PC-9 (cell line): ENCODE results near the gene PRCP.

ENCODE experiments used
- EZH2 ChIP-seq: fragments of 200-600 bp; sonication (generic); IDR thresholded peaks from 2 replicates; pipeline ENCODE4 v1.8.0; 2017; ENCODE audit warnings: antibody characterized with exemption, low read depth
- TF ChIP-seq, protein P1 (sequence below): fragments of 200-600 bp; sonication (generic); conservative IDR thresholded peaks from 2 replicates; pipeline ENCODE4 v1.6.1; 2017; ENCODE audit warnings: mixed run types, antibody characterized with exemption, mild to moderate bottlenecking, moderate library complexity

DNA sequence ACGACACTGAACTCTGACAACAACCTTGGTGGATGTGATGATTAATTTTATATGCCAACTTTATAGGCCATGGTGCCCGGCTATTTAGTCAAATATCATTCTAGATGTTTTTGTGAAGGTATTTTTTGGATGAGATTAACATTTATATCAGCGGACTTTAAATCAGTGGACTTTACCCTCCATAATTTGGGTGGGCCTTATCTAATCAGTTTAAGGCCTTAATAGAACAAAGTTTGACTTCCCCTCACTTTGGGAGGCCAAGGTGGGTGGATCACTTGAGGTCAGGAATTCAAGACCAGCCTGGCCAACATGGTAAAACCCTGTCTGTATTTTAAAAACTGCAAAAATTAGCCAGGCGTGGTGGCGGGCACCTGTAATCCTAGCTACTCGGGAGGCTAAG lies 4.0 kb downstream of the PRCP start:
- TF ChIP-seq, protein P1, sequence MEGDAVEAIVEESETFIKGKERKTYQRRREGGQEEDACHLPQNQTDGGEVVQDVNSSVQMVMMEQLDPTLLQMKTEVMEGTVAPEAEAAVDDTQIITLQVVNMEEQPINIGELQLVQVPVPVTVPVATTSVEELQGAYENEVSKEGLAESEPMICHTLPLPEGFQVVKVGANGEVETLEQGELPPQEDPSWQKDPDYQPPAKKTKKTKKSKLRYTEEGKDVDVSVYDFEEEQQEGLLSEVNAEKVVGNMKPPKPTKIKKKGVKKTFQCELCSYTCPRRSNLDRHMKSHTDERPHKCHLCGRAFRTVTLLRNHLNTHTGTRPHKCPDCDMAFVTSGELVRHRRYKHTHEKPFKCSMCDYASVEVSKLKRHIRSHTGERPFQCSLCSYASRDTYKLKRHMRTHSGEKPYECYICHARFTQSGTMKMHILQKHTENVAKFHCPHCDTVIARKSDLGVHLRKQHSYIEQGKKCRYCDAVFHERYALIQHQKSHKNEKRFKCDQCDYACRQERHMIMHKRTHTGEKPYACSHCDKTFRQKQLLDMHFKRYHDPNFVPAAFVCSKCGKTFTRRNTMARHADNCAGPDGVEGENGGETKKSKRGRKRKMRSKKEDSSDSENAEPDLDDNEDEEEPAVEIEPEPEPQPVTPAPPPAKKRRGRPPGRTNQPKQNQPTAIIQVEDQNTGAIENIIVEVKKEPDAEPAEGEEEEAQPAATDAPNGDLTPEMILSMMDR: no peak
- no peak for TF ChIP-seq EZH2
